Peyer's patch (tissue), 4 donors: Measurements from ENCODE around the gene ZNF407. TPM values are rescaled to one million over a fixed set of nuclear protein-coding genes. Genes with fewer than 3 reads are reported as not detected.

ENCODE experiments used
- DNase-seq, 3 donors: peaks; one replicate each; pipeline ENCODE4 v3.0.0-alpha.2; 2017 to 2019
- H3K27ac ChIP-seq, 4 donors: fragments of 200-600 bp; sonication (generic); one replicate each; pipeline ENCODE4 v1.5.1; 2016 to 2019
- H3K27me3 ChIP-seq, 2 donors: fragments of 200-600 bp; sonication (generic); one replicate each; pipeline ENCODE4 v1.5.1; 2019
- H3K36me3 ChIP-seq, 3 donors: fragments of 200-600 bp; sonication (generic); one replicate each; pipeline ENCODE4 v1.5.1; 2016 to 2019
- H3K4me1 ChIP-seq, 4 donors: fragments of 200-600 bp; sonication (generic); one replicate each; pipeline ENCODE4 v1.5.1; 2016 to 2019
- H3K4me3 ChIP-seq, 4 donors: fragments of 200-600 bp; sonication (generic); 1 replicate in 3 of 4; 2 replicates in 1 of 4; pipeline ENCODE4 v1.5.1; 2016 to 2019; ENCODE audit warnings: mild to moderate bottlenecking in 1 of 4
- H3K9me3 ChIP-seq, 4 donors: fragments of 200-600 bp; sonication (generic); one replicate each; pipeline ENCODE4 v1.5.1; 2016 to 2019; ENCODE audit warnings: mild to moderate bottlenecking in 1 of 4
- CTCF ChIP-seq, 6 experiments: fragments of 450-650 bp in 4 of 6; fragments of 200-600 bp in 2 of 6; sonication (generic) in 1 of 6; IDR thresholded peaks; one replicate each; pipeline ENCODE4 v1.5.1; 2017 to 2019; ENCODE audit warnings: antibody characterized with exemption in 6 of 6, mild to moderate bottlenecking in 3 of 6, moderate library complexity in 1 of 6
- POLR2A ChIP-seq, 2 donors: fragments of 450-650 bp; IDR thresholded peaks; one replicate each; pipeline ENCODE4 v1.5.1; 2017; ENCODE audit warnings: antibody characterized with exemption in 2 of 2, mild to moderate bottlenecking in 2 of 2, moderate library complexity in 2 of 2
- total RNA-seq, 4 donors: library from RNA; depleted of rRNA; stranded (reverse); fragments of >200 nt; gene quantifications; one replicate each; pipeline ENCODE4 v1.1.0, GENCODE V29; 2016

ZNF407 gene
- total RNA-seq, 4 donors from 2014 or later: 24.0 to 54.5 (median 32.3) TPM

- peak in 1 of 3 donors; percentile 15 for DNase-seq
- H3K27ac ChIP-seq: no peak overlapping the region
- H3K36me3 ChIP-seq: no peaks in the 10 kb centered on the region
- H3K4me1 ChIP-seq: no peaks in the 10 kb centered on the region
- H3K9me3 ChIP-seq: no peaks in the 10 kb centered on the region
- no peak overlapping the region for H3K4me3 ChIP-seq
- TF ChIP-seq CTCF (IDR thresholded peaks at IDR 0.05) (no peak), POLR2A (IDR thresholded peaks at IDR 0.05) (no peak)
- H3K27me3 ChIP-seq: no peaks in the 10 kb centered on the region
Observed at GRCh38 chr18:75114231-75114764, 516.6 kb downstream of the ZNF407 start.

Other genes starting within 250 kb of the ZNF407 start
- gene DIPK1C, start 140.6 kb upstream of the ZNF407 start, total RNA-seq: under 1 TPM in 2 of 4 donors, not detected in 2; 0.70 to 0.83 TPM
- gene CNDP2, start 101.5 kb upstream of the ZNF407 start, total RNA-seq: 100 to 1,000 TPM; 283 to 798 (median 653) TPM
- gene CNDP1, start 63.4 kb upstream of the ZNF407 start, total RNA-seq: under 1 TPM in 1 of 4 donors, not detected in 3; 0.53 TPM